ENCODE measurements around the gene HSBP1L1. TPM values are rescaled to one million over a fixed set of nuclear protein-coding genes. Genes with fewer than 3 reads are reported as not detected.

Gene HSBP1L1
- total and polyA plus RNA-seq, 2 of the 8 experiments (the other 6 are each of a cell fraction or from before 2014, with no cell fraction given) = 1.0 to 1.3 TPM

DNA sequence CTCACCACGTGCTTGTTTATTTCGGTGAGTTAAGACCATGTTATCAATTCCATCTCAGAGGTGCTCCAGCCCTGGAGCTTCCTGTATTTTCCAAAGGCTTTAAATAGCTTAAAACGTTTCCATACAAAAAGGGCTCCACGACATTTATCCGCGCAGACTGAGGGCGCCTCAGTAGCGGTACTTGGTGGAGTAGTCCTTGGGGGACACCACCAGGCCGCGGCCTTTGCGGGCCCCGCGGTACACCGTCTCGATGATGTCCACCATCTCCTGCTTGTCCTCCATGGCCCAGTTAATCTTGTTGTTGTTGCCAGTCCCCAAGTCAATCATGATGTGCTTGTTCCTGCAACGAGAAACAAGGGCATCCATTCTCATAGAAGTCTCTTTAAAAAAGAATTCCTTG is 9.1 kb downstream of the HSBP1L1 start (continued):
- TF ChIP-seq TAF1 (IDR thresholded peaks at IDR 0.05; ENCODE audit: low read depth, low read length) = no peak
